ENCODE results near the gene STK32B.
"Not testable (repeated sequence)": the region's sequence is repeated elsewhere in the genome, so short reads cannot be mapped to it uniquely, and the experiment has no call there.

DNA sequence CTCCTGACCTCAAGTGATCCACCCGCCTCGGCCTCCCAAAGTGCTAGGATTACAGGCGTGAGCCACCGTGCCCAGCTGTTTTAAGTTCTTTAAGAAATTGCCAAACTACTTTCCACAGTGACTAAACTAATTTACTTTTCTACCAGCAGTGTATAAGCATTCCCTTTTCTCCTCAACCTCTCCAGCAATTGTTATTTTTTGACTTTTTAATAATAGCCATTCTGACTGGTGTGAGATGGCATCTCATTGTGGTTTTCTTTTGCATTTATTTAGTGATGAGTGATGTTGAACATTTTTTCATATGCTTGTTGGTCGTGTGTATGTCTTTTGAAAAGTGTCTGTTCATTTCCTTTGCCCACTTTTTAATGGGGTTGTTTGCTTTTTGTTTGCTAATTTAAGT, 199.3 kb downstream of the STK32B start:
- TF ChIP-seq, protein P1, sequence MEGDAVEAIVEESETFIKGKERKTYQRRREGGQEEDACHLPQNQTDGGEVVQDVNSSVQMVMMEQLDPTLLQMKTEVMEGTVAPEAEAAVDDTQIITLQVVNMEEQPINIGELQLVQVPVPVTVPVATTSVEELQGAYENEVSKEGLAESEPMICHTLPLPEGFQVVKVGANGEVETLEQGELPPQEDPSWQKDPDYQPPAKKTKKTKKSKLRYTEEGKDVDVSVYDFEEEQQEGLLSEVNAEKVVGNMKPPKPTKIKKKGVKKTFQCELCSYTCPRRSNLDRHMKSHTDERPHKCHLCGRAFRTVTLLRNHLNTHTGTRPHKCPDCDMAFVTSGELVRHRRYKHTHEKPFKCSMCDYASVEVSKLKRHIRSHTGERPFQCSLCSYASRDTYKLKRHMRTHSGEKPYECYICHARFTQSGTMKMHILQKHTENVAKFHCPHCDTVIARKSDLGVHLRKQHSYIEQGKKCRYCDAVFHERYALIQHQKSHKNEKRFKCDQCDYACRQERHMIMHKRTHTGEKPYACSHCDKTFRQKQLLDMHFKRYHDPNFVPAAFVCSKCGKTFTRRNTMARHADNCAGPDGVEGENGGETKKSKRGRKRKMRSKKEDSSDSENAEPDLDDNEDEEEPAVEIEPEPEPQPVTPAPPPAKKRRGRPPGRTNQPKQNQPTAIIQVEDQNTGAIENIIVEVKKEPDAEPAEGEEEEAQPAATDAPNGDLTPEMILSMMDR (IDR thresholded peaks at IDR 0.05): not testable (repeated sequence)
- not testable (repeated sequence) for TF ChIP-seq POLR2A, EP300 (IDR thresholded peaks at IDR 0.05)
